Measurements from ENCODE around the gene IL17RA.

The IL17RA gene

DNA sequence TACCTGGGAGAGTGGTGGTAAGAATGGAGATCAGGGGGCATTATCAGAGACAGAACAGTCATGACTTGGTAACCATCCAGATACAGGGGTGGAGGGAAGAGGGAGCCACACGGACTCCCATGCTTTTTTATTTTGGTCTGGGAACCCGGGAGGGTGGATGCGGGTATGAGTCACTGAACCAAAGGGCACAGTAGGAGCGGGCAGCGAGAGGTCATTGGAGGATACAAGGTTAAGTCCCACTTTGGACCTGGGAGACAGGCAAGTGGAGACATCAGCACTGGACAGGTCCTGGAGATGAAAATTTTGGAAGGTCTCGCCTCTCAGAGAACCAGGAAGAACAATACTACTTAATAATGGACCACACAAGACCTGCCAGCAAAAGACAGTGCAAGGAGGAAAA lies 67.5 kb downstream of the IL17RA start:
- no peak for DNase-seq (ENCODE audit: low read depth in 1 of 2, low spot score in 1 of 2)

DNA sequence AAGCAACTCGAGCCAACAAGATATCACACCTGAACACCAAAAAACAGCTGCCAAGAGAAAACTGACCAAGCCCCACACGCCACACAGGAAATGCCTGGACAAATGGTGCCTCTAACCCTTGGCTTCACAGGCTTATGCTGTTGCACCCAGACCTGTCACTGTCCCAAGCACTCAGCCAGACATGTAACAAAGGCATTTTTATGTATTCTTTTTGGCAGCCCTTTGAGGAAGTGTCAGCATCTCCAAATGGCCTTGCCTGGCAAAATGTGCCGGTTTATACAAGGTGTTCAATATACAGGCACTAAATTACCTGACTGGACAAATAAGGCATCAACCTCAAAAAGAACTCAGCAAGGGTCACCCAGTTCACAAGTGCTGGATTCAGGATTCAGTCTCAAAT lies 68.2 kb downstream of the IL17RA start:
- no peak for DNase-seq (ENCODE audit: low read depth in 1 of 2, low spot score in 1 of 2)

DNA sequence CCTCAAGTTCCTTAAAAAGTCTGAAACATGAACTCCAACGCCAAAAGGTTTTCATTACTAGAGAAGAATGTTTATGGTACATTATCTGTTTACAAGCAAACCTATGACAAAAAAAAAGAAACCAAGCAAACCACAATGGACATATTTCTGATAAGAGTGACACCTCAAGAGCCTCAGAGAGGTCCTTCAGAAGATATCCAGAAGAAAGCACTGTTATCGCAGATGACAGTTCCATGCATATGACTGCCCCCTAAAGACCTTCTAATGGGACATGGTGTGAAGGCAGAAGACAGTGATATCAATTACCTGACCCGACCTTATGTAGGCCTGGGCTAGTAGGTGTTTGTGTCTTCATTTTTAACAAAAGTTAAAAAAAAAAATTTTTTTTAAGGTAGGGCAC lies 71.1 kb downstream of the IL17RA start:
- no peak for DNase-seq (ENCODE audit: low read depth in 1 of 2, low spot score in 1 of 2)

DNA sequence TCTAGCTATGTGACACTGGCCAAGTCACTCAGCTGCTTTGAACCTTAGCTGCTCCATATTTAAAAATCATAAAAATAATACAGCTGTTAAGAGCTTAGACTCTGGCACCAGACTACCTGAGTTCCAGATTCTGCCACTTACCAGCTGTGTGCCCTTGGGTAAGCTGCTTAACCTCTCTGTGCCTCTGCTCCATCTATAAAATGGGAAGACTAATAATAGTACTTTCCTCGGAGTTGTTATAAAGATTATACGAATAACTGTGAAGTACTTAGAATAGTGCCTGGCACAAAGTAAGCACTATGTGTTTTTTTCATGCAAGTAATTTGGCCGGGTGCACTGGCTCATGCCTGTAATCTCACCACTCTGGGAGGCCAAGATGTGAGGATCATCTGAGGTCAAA lies 72.9 kb downstream of the IL17RA start:
- no peak for DNase-seq (ENCODE audit: low read depth in 1 of 2, low spot score in 1 of 2)

DNA sequence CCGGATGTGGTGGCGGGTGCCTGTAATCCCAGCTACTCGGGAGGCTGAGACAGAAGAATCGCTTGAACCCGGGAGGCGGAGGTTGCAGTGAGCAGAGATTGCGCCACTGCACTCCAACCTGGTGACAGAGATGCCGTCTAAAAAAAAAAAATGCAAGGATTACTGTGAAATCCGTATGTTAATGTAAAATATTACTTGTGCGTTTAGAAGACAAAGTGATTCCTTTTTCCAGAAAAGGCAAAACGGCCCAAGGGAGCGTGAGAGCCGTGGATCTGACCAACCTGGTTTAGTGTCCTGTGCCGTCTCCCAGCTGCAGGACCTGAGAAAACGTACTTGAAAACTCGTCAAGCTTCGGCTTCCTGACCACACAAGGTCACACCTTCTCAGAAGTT lies 73.4 kb downstream of the IL17RA start:
- DNase-seq (ENCODE audit: low read depth in 1 of 2, low spot score in 1 of 2): no peak

DNA sequence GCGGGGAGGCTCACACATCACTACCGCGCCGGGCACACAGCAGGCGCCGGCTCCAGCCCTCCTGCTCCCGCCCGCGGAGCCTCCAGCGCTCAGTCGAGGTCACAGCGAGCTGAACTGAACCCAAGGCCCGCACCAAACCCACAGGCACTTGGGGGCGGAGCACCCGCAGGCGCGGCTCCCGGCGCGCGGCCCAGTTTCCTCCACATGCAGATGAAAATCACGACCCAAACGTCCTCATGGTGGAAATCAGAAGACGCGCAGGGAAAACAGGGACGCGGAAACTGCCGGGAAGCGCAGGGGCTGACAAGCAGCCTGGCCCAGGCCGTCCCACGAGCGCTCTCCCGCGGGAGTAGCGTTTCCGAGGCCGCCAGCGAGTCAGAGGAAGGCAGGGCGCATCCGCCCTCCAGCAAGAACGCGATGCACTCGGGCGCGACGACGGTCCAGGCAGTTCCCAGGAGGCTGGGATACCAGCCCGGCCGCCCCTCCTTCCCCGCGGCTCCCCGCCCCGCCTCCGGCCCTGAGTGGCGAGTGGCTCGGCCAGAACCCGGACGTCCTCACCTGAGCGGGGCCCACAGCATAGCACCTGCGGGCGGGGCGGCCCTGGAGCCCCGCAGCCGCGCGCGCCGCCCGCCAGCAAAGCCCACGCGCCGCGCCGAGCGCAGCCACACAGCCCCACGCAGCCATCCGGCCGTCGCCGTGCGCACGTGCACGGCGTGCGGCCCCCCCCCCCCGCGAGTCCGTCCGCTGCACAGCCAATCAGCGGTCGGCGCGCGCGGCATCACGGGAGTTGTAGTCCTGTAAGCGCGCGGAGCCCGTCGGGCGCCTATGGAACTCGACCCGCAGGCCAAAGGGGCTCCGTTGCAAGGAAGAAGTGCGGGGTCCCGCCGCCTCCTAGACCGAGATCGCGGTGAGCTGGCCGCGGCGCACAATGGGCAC lies 74.0 kb downstream of the IL17RA start, which contains the start of gene HDHD5:
TSS of gene HDHD5 (minus strand) at position 710 of the 936 bp plus-strand sequence. CDS start at position 684, 26 bp downstream.
- peak; percentile 81 to 85 for DNase-seq (ENCODE audit: low read depth in 1 of 2, low spot score in 1 of 2)

DNA sequence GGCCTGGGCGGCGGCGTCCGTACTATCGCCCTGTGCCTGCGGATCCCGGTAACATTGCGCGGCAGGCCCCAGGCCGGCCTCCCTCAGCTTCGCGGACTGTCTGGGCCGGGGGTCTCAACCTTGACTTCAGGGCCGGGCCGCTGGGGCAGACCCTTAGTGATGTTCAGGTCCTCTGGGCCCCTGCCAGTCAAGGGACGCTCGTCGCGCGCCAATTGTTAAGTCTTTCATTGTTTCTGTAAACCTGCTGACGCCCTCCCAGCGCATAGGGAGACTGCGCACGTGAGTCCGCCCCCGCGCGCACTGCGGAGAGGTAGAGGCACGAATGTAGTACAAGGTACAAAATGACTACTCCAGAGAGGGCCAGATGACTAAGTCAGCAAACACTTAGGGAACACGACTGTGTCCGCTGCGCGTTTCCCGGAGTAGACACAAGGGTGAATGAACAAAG lies 74.7 kb downstream of the IL17RA start:
- DNase-seq (ENCODE audit: low read depth in 1 of 2, low spot score in 1 of 2): peak; percentile 48 to 56

DNA sequence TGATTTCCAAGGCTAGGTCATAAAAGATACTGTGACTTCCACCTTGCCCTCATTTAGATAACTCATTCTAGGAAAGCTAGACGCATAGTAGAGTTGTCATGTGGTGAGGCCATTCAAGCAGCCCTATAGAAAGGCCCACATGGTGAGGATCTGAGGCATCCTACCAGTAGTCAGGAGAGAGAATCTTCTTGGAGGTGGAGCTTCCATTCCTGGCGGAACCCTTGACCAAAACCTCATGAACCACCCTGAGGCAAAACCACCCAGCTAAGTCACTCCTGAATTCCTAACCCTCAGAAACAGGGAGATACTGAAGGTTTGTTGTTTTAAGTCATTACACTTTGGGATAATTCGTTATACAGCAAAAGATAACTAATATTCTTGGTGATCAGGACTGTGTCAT lies 77.2 kb downstream of the IL17RA start:
- no peak for DNase-seq (ENCODE audit: low read depth in 1 of 2, low spot score in 1 of 2)

DNA sequence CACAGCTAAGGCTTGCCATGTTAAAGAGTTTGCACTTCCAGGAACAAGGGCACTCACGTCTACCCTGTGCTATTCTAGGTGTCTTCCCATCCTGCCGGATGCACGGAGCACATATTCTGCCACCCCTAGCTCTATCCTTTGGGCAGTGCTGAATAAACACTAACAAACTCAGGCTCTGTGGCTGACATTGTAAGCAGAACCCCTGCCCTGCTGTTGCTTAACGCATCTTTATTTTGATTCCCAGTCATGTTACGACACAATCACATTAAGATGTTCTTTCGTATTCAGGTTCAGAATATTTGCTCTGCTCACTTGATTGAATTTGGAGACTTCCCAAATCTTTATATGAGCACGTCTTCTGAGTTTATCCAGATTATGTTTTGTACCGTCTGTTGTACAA lies 77.9 kb downstream of the IL17RA start:
- DNase-seq (ENCODE audit: low read depth in 1 of 2, low spot score in 1 of 2): no peak

DNA sequence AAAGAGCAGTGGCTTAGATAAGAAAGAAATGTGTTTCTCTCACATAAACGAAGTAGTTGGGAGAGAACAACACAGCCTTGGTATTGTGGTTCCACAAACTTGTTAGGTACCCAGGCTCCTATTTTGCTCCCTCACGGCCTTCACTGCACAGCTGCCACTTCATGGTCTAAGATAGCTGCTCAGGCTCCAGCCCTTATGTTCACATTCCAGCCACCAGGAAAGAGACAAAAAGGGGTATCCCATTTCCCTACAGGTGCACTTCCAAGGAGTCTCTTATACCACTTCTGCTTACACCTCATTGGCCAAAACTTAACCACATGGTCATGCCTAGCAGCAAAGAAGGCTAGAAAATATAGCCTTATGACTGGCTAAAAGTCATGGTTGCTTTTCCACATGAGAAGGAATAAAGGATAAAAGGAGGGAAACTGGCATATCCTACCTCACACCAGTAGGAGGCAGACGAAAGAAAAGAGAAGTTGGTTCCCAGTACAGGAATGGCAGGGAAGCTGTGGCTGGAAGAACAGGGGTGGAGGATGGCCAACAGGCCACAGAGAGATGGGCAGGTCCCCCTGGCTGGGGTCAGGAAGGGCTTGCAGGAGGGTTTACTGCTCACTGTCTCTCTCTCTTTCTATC lies 79.7 kb downstream of the IL17RA start:
- DNase-seq (ENCODE audit: low read depth in 1 of 2, low spot score in 1 of 2): no peak

All from activated CD4-positive, alpha-beta T cell treated with anti-CD3 and anti-CD28 coated beads, Interleukin-2, amount 50 U/mL, for 24 hours (primary cell).